HepG2 (cell line): Measurements from ENCODE around the gene CSMD2. TPM values are rescaled to one million over a fixed set of nuclear protein-coding genes. Genes with fewer than 3 reads are reported as not detected.

Experiments
- ATAC-seq: fragments of 200-7000 bp; cut with Tn5 transposase; 3 replicates; pipeline ENCODE4 v1.9.1; 2020; ENCODE audit warnings: mild to moderate bottlenecking, moderate library complexity
- BruUV-seq: library from RNA; stranded (reverse); fragments of 400-500 nt; replicated peaks from 2 replicates; lab custom pipeline; 2021; lab: Mats Ljungman, UMichigan
- CTCF ChIA-PET: fragments of 300-600 bp; formaldehyde crosslinking; extraction: SDS; loops from one replicate; lab custom pipeline; 2021; ENCODE audit warnings: low total read pairs, inconsistent platforms, low intra/inter-chr PET ratio; lab: Yijun Ruan, JAX
- POLR2A ChIA-PET: fragments of 350-600 bp; sonication (Branson Sonifier 250); formaldehyde crosslinking; loops from one replicate; lab custom pipeline; 2020; ENCODE audit warnings: antibody characterized with exemption, inconsistent platforms; lab: Yijun Ruan, JAX
- DNase-seq: peaks from one replicate; pipeline ENCODE4 v3.0.0-alpha.2; 2015; ENCODE audit warnings: low spot score
- FAIRE-seq: peaks from 3 replicates; lab custom pipeline; 2011; peaks lifted over from hg19 to GRCh38; lab: Jason Lieb, UNC
- H2AFZ ChIP-seq: one replicate; pipeline ENCODE4 v1.6.1; 2011; ENCODE audit warnings: low read length, inconsistent platforms
- H3K27ac ChIP-seq: fragments of 300-600 bp; 3 replicates; pipeline ENCODE4 v1.8.0; 2011; ENCODE audit warnings: mixed run types, mild to moderate bottlenecking, mixed read lengths, low read length, inconsistent platforms; ENCODE audit not compliant: insufficient read depth; ENCODE audit errors: extremely low read length
- H3K27me3 ChIP-seq, 2 experiments: fragments of 200-600 bp in 1 of 2; 2 replicates in 1 of 2; 3 replicates in 1 of 2; pipeline versions ENCODE4 v1.6.0 to v1.8.0; 2011; ENCODE audit warnings: low read length in 2 of 2, mild to moderate bottlenecking in 2 of 2, moderate library complexity in 2 of 2, inconsistent platforms in 1 of 2; ENCODE audit not compliant: insufficient read depth in 2 of 2, control insufficient read depth in 1 of 2
- H3K36me3 ChIP-seq, 2 experiments: fragments of 200-600 bp in 1 of 2; replicated peaks in 1 of 2; 2 replicates in 1 of 2; 3 replicates in 1 of 2; pipeline versions ENCODE4 v1.5.1 to v1.8.0; 2011; ENCODE audit warnings: low read length in 2 of 2, inconsistent platforms in 1 of 2; ENCODE audit not compliant: insufficient read depth in 2 of 2, control insufficient read depth in 1 of 2
- H3K4me1 ChIP-seq: 2 replicates; pipeline ENCODE4 v1.5.1; 2012; ENCODE audit warnings: low read length, inconsistent platforms; ENCODE audit not compliant: insufficient read depth
- H3K4me2 ChIP-seq: 2 replicates; pipeline ENCODE4 v1.6.0; 2011; ENCODE audit warnings: low read depth, low read length, inconsistent platforms
- H3K4me3 ChIP-seq, 3 experiments: fragments of 200-600 bp in 1 of 3; sonication (generic), shearing (Covaris generic) in 1 of 3; replicated peaks in 1 of 3; 2 replicates each; pipeline ENCODE4 v1.5.1; 2011 to 2016; ENCODE audit warnings: low read length in 3 of 3, inconsistent platforms in 2 of 3, low read depth in 2 of 3, mild to moderate bottlenecking in 2 of 3, control low read depth in 1 of 3, mixed read lengths in 1 of 3; ENCODE audit not compliant: insufficient read depth in 1 of 3
- H3K79me2 ChIP-seq: one replicate; pipeline ENCODE4 v1.6.1; 2011; ENCODE audit warnings: low read length, inconsistent platforms; ENCODE audit not compliant: insufficient read depth
- H3K9ac ChIP-seq: 2 replicates; pipeline ENCODE4 v1.6.0; 2011; ENCODE audit warnings: mild to moderate bottlenecking, low read depth, low read length, inconsistent platforms; ENCODE audit not compliant: insufficient read depth
- H3K9me3 ChIP-seq: 2 replicates; pipeline ENCODE4 v1.5.1; 2012; ENCODE audit warnings: mild to moderate bottlenecking, low read length
- H4K20me1 ChIP-seq: 2 replicates; pipeline ENCODE4 v1.6.0; 2011; ENCODE audit warnings: inconsistent platforms, mild to moderate bottlenecking, low read length, moderate library complexity; ENCODE audit not compliant: insufficient read depth
- FOSL1 ChIP-seq: sonication (generic); formaldehyde crosslinking; IDR thresholded peaks from 2 replicates; pipeline ENCODE4 v1.9.0; 2021; ENCODE audit warnings: missing genetic modification reagents, borderline replicate concordance
- GMEB1 ChIP-seq: sonication (generic); formaldehyde crosslinking; IDR thresholded peaks from 2 replicates; pipeline ENCODE4 v1.5.1; 2020; ENCODE audit warnings: missing genetic modification reagents, mild to moderate bottlenecking, borderline replicate concordance
- HNRNPLL ChIP-seq: fragments of 200-400 bp; formaldehyde crosslinking; IDR thresholded peaks from 2 replicates; pipeline ENCODE4 v1.6.1; 2017; ENCODE audit warnings: mild to moderate bottlenecking, low read depth, low read length; ENCODE audit not compliant: poor library complexity, severe bottlenecking
- REXO4 ChIP-seq: sonication (generic); formaldehyde crosslinking; IDR thresholded peaks from 2 replicates; pipeline ENCODE4 v1.8.0; 2022; ENCODE audit warnings: missing genetic modification reagents, mild to moderate bottlenecking, borderline replicate concordance
- ZNF329 ChIP-seq: sonication (generic); formaldehyde crosslinking; IDR thresholded peaks from 2 replicates; pipeline ENCODE4 v1.9.0; 2021; ENCODE audit warnings: low read depth, mild to moderate bottlenecking, missing genetic modification reagents
- WGBS: methylation state at CpG from one replicate; pipeline ENCODE4 v1.1.6; 2017; ENCODE audit warnings: low lambda C conversion rate; 5-methylcytosine and 5-hydroxymethylcytosine counted together
- in situ Hi-C: cut with HindIII; loops from 2 replicates; pipeline ENCODE4 v1.10.0; 2017; ENCODE audit warnings: low pct_unique_long_range_greater_than_20kb; ENCODE audit not compliant: extremely low pct_ligation_motif_present
- intact Hi-C: fragments of 100-400 bp; cut with micrococcal nuclease; formaldehyde crosslinking; loops from one replicate; pipeline ENCODE4 v1.10.0; 2022; ENCODE audit not compliant: unreplicated experiment
- polyA plus RNA-seq, 8 experiments: library from polyadenylated mRNA; depleted of rRNA in 3 of 8; stranded (reverse) in 7 of 8; unstranded in 1 of 8; fragments of >200 nt; fragmentation: Illumina TruSeq in 4 of 8; extraction: Trizol in 4 of 8; gene quantifications; 2 replicates each; pipeline versions ENCODE4 v1.2.1 to v1.2.3, GENCODE V29; 2011 to 2016; ENCODE audit warnings: low read depth in 4 of 8, missing spikeins in 1 of 8, mixed read lengths in 1 of 8; ENCODE audit not compliant: insufficient read depth in 1 of 8
- total RNA-seq, 5 experiments: library from RNA; depleted of rRNA; stranded (reverse); fragments of >200 nt; fragmentation: Illumina TruSeq; extraction: Trizol; gene quantifications; 2 replicates each; pipeline ENCODE4 v1.2.3, GENCODE V29; 2016; ENCODE audit warnings: low read depth in 1 of 5
- TF ChIP-seq, protein P1 (sequence below), 2 experiments: sonication (generic) in 1 of 2; formaldehyde crosslinking in 1 of 2; IDR thresholded peaks; 2 replicates each; pipeline versions ENCODE4 v1.6.1 to v1.9.0; 2014 to 2022; ENCODE audit warnings: antibody characterized with exemption in 1 of 2, borderline replicate concordance in 1 of 2, inconsistent platforms in 1 of 2, low read depth in 1 of 2, missing genetic modification reagents in 1 of 2
- TF ChIP-seq, protein P2 (sequence below): sonication (generic); formaldehyde crosslinking; IDR thresholded peaks from 2 replicates; pipeline ENCODE4 v1.5.1; 2020; ENCODE audit warnings: missing genetic modification reagents, mild to moderate bottlenecking, borderline replicate concordance

The CSMD2 gene
- total and polyA plus RNA-seq, 2 of the 13 experiments (the other 11 are each of a cell fraction or from before 2014, with no cell fraction given), result not detected

GRCh38 chr1:33660244-33660643 lies 504.8 kb downstream of the CSMD2 start (continued):
- TF ChIP-seq, protein P1, sequence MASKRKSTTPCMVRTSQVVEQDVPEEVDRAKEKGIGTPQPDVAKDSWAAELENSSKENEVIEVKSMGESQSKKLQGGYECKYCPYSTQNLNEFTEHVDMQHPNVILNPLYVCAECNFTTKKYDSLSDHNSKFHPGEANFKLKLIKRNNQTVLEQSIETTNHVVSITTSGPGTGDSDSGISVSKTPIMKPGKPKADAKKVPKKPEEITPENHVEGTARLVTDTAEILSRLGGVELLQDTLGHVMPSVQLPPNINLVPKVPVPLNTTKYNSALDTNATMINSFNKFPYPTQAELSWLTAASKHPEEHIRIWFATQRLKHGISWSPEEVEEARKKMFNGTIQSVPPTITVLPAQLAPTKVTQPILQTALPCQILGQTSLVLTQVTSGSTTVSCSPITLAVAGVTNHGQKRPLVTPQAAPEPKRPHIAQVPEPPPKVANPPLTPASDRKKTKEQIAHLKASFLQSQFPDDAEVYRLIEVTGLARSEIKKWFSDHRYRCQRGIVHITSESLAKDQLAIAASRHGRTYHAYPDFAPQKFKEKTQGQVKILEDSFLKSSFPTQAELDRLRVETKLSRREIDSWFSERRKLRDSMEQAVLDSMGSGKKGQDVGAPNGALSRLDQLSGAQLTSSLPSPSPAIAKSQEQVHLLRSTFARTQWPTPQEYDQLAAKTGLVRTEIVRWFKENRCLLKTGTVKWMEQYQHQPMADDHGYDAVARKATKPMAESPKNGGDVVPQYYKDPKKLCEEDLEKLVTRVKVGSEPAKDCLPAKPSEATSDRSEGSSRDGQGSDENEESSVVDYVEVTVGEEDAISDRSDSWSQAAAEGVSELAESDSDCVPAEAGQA (IDR thresholded peaks at IDR 0.05; ENCODE audit: low read depth), result no peak
- TF ChIP-seq, protein P1 (CRISPR knock-in tag; IDR thresholded peaks at IDR 0.05; ENCODE audit: borderline replicate concordance), result no peak
- TF ChIP-seq REXO4, result no peak
- TF ChIP-seq, protein P2, sequence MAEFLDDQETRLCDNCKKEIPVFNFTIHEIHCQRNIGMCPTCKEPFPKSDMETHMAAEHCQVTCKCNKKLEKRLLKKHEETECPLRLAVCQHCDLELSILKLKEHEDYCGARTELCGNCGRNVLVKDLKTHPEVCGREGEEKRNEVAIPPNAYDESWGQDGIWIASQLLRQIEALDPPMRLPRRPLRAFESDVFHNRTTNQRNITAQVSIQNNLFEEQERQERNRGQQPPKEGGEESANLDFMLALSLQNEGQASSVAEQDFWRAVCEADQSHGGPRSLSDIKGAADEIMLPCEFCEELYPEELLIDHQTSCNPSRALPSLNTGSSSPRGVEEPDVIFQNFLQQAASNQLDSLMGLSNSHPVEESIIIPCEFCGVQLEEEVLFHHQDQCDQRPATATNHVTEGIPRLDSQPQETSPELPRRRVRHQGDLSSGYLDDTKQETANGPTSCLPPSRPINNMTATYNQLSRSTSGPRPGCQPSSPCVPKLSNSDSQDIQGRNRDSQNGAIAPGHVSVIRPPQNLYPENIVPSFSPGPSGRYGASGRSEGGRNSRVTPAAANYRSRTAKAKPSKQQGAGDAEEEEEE (CRISPR knock-in tag), result no peak

GRCh38 chr1:33659641-33660040 lies 505.4 kb downstream of the CSMD2 start:
- Histone ChIP-seq H4K20me1 (peaks cover 4% of the 10 kb centered on the region; the same call in 1 of the 2 replicates), H3K27ac (no peak overlapping the region), H2AFZ (no peak overlapping the region), H3K79me2 (no peaks in the 10 kb centered on the region), H3K9me3 (no peaks in the 10 kb centered on the region), H3K36me3 (no peaks in the 10 kb centered on the region), H3K4me1 (no peaks in the 10 kb centered on the region), H3K27me3 (peaks cover 0 to 5% of the 10 kb centered on the region in 2 experiments; a peak in 3 of 5 replicates), H3K4me3 (no peak overlapping the region), H3K4me2 (no peak overlapping the region), H3K9ac (no peak overlapping the region)
- ChIA-PET CTCF (no interaction called here), POLR2A (no interaction called here)
- in situ Hi-C loops (no loop called here), intact Hi-C loops (no loop called here)
- DNase-seq (no peak), ATAC-seq (no peak), FAIRE-seq (no peak)
- no TSS peak for BruUV-seq
- 2% methylated on average over 4 of the region's 4 CpGs for WGBS
- TF ChIP-seq FOSL1 (no peak), HNRNPLL (no peak), GMEB1 (no peak), ZNF329 (no peak)
